ENCODE measurements around the gene B3GAT3.
A peak's percentile ranks its signal among the peaks of the same experiment; 100 is the strongest.
"Not testable (repeated sequence)": the region's sequence is repeated elsewhere in the genome, so short reads cannot be mapped to it uniquely, and the experiment has no call there.

The B3GAT3 gene

DNA sequence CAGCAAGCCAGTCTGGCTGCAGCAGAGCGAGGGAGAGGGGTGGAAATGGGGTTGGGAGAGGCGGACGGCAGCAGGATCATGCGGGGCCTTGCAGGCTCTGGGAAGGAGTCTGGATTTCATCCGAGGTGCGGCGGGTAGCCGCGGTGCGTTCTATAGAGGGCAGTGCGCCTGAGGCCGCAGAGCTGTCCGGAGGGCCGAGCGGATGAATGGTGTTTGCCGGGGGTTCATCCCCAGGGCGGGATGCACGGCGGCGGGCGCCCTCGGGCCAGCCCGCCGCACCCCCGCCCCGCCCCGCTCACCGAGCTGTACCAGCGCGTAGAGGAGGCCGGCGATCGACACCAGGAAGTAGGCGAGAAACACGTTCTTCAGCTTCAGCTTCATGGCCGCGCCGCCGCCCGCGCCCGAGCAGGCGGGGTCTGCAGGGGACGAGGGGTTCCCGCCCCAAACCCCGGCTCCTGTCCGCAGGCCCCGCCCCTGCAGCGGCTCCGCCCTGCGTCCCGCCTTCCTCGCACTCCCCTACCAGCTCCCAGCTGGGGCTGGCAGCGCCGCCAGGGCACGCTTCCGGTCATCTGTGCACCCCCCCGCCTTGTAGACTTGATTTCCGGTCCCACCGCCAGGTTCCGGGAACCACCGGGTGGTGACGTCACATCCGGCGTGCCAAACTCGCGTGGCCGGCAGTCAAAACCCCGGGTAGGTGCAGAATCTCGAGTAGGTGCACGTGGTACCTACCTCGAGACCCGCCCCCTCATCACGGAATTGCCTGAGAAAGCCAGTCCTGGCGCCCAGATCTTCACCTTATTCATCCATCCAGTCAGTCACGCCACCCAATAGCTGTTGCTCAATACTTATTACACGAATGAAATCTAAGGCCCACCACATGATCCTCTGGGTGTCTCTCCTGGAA lies at the start of gene B3GAT3:
B3GAT3 (minus strand) TSS at position 420 of the 904 bp plus-strand sequence; CDS start at position 381, 39 bp downstream.
- DNase-seq, result peak; percentile 96

- no peak for DNase-seq
These were observed 49.4 kb upstream of the B3GAT3 start for GRCh38 chr11:62671236-62671607.

GRCh38 chr11:62669420-62670161 lies 47.8 kb upstream of the B3GAT3 start:
- DNase-seq, result peak; percentile 22

- no peak for DNase-seq
These were observed 45.7 kb upstream of the B3GAT3 start for GRCh38 chr11:62667460-62667859.

DNA sequence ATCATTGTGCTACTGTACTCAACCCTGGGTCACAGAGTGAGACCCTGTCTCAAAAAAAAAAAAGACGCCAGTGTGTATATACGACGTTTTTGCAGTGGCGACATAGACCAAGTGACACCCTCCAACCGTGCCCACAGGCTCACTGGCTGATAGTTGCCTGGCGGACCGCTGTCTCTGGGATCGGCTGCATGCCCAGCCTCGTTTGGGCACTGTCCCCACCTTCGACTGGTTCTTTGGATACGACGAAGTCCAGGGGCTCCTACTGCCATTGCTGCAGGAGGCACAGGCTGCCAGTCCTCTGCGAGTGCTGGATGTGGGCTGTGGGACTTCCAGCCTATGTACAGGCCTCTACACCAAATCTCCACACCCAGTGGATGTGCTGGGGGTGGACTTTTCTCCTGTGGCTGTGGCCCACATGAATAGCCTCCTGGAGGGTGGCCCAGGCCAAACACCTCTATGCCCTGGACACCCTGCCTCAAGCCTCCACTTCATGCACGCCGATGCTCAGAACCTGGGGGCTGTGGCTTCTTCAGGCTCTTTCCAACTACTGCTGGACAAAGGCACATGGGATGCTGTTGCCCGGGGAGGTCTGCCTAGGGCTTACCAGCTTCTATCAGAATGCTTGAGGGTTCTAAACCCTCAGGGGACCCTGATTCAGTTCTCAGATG lies 44.6 kb upstream of the B3GAT3 start:
- DNase-seq, result no peak

GRCh38 chr11:62665599-62666258 lies 43.9 kb upstream of the B3GAT3 start:
- peak; percentile 43 for DNase-seq

DNA sequence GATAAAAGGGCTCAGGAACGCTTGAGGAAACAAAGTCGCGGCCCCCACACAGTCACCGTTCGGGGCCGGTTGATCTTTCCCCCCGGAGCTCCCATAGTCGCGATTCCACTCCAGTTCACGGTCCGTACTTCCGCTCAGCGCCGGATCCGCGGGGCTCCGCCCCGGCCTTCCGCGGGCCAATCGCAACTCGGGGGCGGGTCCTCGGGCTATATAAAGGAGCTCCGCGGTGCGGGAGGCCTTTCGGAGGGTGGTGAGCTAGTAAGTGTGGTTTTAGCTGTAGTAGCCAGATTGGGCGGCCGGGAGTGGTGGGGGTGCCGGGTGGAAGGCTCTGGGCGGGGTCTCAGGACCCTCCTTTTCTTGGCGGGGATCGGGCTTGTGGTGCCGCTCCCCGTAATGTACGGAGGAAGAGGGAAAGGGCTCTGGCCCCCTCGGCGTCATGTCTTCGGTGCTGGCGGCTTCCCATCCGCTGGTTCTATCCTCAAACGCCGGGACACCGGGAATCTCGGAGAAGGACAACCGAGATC lies 43.4 kb upstream of the B3GAT3 start, which contains the start of the genes C11orf98 and CSKMT:
C11orf98 (minus strand) TSS at position 136 of the 524 bp plus-strand sequence; CDS start at position 95, 41 bp downstream.
CSKMT (plus strand) TSS at position 238 of the 524 bp plus-strand sequence. CDS start 568 bp downstream, outside the sequence.
- peak; percentile 92 for DNase-seq

DNA sequence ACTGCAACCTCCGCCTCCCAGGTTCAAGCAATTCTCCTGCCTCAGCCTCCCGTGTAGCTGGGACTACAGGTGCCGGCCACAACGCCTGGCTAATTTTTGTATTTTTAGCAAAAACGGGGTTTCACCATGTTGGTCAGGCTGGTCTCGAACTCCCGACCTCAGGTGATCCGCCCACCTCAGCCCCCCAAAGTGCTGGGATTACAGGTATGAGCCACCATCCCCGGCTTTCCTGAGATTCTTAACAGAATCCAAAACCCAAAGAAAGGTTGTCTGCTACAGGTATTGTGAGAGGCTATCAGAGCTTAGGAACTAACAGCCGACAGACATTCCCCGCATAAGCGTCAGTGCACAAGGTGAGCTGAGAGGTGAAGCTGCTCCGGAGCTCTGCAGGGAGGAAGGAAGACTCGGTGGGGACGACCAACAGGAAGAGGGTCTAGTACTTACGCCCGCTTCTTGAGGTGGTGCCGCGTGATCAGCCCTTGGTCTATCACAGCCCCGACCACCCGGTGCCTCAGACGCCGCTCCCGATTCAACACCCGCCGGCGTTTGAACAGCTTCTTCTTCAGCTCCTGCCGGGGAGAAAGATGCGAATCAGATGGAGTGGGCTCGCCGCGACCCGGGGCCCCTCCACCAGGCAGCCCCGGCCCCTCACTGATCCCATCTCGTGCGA lies 42.8 kb upstream of the B3GAT3 start:
- peak; percentile 88 for DNase-seq

DNA sequence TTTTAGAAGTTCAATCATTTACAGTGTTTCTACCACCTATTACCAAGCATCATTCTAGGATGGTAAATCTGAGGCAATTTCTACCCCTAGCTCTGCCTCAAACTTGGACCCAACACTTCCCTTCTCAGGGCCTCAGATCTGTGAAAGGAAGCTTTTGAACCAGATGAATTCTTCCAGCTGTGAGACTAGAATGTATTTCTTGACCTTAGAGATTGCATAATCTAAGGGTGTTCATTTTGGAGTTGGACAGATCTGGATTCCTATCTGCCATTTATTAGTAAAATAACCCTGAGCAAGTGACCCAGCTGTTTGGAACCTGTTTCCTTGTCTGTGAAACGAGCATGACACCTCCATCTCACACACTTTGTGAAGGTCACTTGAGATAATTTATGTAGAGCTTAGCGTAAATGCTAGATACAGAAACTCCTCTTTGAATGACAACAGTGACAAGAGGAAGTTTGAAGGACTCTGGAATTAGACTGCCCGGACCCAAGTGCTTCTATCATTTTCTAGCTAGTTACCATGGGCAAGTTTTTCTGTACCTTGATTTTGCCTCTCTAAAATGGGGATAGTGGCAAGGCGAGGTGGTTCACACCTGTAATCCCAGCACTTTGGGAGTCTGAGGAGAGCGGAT lies 35.1 kb upstream of the B3GAT3 start:
- no peak for DNase-seq

GRCh38 chr11:62654297-62654696 lies 32.5 kb upstream of the B3GAT3 start:
- DNase-seq, result no peak

- no peak for DNase-seq
These were observed 30.6 kb upstream of the B3GAT3 start for GRCh38 chr11:62652161-62653006.

DNA sequence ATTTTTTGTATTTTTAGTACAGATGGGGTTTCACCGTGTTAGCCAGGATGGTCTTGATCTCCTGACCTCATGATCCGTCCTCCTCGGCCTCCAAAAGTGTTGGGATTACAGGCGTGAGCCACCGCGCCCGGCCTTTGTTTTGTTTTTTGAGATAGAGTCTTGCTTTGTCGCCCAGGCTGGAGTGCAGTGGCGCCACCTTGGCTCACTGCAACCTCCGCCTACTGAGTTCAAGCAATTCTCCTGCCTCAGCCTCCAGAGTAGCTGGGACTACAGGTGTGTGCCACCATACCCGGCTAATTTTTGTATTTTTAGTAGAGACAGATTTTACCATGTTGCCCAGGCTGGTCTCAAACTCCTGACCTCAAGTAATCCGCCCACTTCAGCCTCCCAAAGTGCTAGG lies 28.5 kb upstream of the B3GAT3 start:
- not testable (repeated sequence) for DNase-seq

- no peak for DNase-seq
These were observed 27.7 kb upstream of the B3GAT3 start for GRCh38 chr11:62649486-62649885.

GRCh38 chr11:62648967-62649364 lies 27.2 kb upstream of the B3GAT3 start:
- DNase-seq, result no peak

DNA sequence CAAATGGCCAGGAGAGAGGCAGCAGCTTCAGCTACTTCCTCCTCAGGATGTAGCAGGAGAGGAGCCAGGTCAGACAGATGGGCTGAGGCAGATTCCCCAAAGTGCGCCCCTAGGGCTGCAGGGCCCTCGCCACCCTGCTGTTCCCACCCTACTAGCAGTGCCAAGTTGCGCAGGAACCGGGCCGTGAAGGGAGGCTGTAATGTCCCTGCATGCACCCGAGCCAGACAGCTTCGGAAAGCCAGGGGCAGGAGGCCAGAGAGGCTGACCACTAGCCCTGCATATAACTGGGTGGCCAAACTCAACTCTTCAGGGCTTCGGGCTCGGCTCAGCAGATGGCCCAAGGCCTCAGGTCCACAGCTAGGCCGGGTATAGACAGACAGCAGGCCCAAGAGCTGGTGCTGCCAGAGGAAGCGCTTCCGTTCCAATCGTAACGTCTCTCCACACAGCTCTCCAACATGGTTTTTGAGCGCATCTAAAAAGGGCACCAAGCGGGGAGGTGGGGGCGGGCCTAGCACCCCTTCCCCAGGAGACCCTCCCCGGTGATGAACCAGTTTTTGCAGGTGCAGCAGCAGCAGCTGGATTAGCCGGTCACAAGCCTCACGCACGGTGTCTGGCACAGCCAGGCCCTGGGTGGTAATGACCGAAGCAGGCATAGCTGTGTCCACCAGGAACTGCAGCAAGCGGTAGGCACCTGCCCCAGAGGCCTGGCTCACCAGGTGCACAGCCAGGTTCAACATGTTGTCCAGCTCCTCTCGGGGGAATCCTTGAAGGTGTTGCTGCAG lies 26.6 kb upstream of the B3GAT3 start:
- DNase-seq, result no peak

GRCh38 chr11:62647609-62648005 lies 25.8 kb upstream of the B3GAT3 start:
- DNase-seq, result no peak

GRCh38 chr11:62646825-62647608 lies 25.2 kb upstream of the B3GAT3 start:
- DNase-seq, result no peak

Measured in NCI-H2171 treated with DMSO at 0.1 percent for 48 hours (cell line).